ENCODE data around the gene CLSTN1. TPM values are rescaled to one million over a fixed set of nuclear protein-coding genes. Genes with fewer than 3 reads are reported as not detected.

The CLSTN1 gene
- total and polyA plus RNA-seq, 10 of the 15 experiments (the other 5 are each of a cell fraction or from before 2014, with no cell fraction given), result 2.7 to 64.4 (median 23.2) TPM

DNA sequence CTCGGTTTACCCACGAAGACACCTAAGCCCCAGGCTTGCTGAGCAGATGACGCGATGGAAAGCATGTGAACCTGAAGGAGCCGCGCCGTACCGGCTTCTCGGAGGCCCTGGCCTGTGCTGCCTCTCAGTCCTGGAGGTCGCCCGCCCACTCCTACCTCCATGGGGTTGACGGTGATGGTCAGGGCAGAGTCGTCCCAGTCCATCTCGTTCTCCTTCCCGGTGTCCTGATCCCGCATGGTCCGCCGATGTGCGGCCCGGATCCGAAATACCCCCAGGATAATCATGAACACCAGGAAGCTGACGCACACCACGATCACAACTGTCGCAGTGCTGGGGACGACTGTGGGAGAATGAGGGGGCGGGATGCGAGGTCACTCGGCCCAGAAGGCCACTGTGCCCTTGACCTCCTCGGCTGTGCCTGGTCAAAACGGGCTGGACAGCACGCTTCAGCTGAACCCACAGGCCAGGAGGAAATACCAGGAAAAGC is 92.7 kb downstream of the CLSTN1 start:
- Histone ChIP-seq H3K36me3 (ENCODE audit: control insufficient read depth in 2 of 2, insufficient read depth in 2 of 2, low read length in 1 of 2) (peaks cover 34 to 61% of the 10 kb centered on the region in 2 experiments), H3K9ac (ENCODE audit: control insufficient read depth, insufficient read depth, low read length) (no peak overlapping the region), H3K79me2 (ENCODE audit: control insufficient read depth, insufficient read depth, low read length) (no peaks in the 10 kb centered on the region), H3K27ac (ENCODE audit: control insufficient read depth, insufficient read depth) (no peak overlapping the region), H3K4me2 (ENCODE audit: control insufficient read depth, insufficient read depth) (no peak overlapping the region), H3K9me3 (replicated peaks; ENCODE audit: control insufficient read depth, insufficient read depth, low read length) (no peaks in the 10 kb centered on the region; the same call in 2 of the 3 replicates), H3K4me3 (no peak overlapping the region), H4K20me1 (ENCODE audit: control insufficient read depth, insufficient read depth) (no peaks in the 10 kb centered on the region), H2AFZ (ENCODE audit: control insufficient read depth, low read depth, low read length) (no peak overlapping the region), H3K27me3 (replicated peaks in 1 of 2; ENCODE audit: control insufficient read depth in 2 of 2, insufficient read depth in 2 of 2, low read length in 1 of 2) (no peaks in the 10 kb centered on the region), H3K4me1 (ENCODE audit: control insufficient read depth, insufficient read depth, low read length) (peaks cover 4% of the 10 kb centered on the region; the same call in 1 of the 2 replicates)
- no peak for ATAC-seq
- in situ Hi-C loops (cut with MboI), result no loop called here
- TF ChIP-seq CBX3 (IDR thresholded peaks at IDR 0.05; ENCODE audit: borderline replicate concordance, low read depth), result no peak
- no peak for TF ChIP-seq STAT3 (IDR thresholded peaks at IDR 0.05; ENCODE audit: low read depth, low read length)
- TF ChIP-seq RBBP5 (conservative IDR thresholded peaks at IDR 0.05), result no peak
- TF ChIP-seq POLR2A (IDR thresholded peaks at IDR 0.05; ENCODE audit: low read depth, low read length), result peak; percentile 65
- TF ChIP-seq DPF2 (IDR thresholded peaks at IDR 0.05), result no peak
- TF ChIP-seq MYC (IDR thresholded peaks at IDR 0.05; ENCODE audit: insufficient read depth, insufficient read length, insufficient replicate concordance, low read length, severe bottlenecking), result no peak
- TF ChIP-seq TCF12 (IDR thresholded peaks at IDR 0.05; ENCODE audit: low read depth, low read length), result no peak
- TF ChIP-seq RFX5 (IDR thresholded peaks at IDR 0.05; ENCODE audit: low read depth, low read length), result no peak
- no peak for TF ChIP-seq RAD21 (IDR thresholded peaks at IDR 0.05; ENCODE audit: insufficient read depth, low read depth, low read length)
- TF ChIP-seq NR2F1 (conservative IDR thresholded peaks at IDR 0.05), result no peak
- no peak for TF ChIP-seq NRF1 (conservative IDR thresholded peaks at IDR 0.05; ENCODE audit: low read depth, low read length)
- no peak for TF ChIP-seq MXI1 (IDR thresholded peaks at IDR 0.05; ENCODE audit: low read depth, low read length)
- TF ChIP-seq POLR2AphosphoS2 (IDR thresholded peaks at IDR 0.05; ENCODE audit: low read depth, low read length), result no peak
- no peak for TF ChIP-seq RELA (IDR thresholded peaks at IDR 0.05; ENCODE audit: borderline replicate concordance, partially characterized antibody)
- no peak for TF ChIP-seq TCF7 (IDR thresholded peaks at IDR 0.05; ENCODE audit: borderline replicate concordance)
- no peak for TF ChIP-seq TAF1 (IDR thresholded peaks at IDR 0.05; ENCODE audit: borderline replicate concordance, low read depth, low read length)
- TF ChIP-seq SRF (IDR thresholded peaks at IDR 0.05; ENCODE audit: low read depth in 2 of 2, low read length in 2 of 2), result 0 out of 4 replicates have a peak, but pooled peaks of 1 of the 2 experiments have one; percentile 3
- no peak for TF ChIP-seq NBN (IDR thresholded peaks at IDR 0.05)
- TF ChIP-seq, protein P1, sequence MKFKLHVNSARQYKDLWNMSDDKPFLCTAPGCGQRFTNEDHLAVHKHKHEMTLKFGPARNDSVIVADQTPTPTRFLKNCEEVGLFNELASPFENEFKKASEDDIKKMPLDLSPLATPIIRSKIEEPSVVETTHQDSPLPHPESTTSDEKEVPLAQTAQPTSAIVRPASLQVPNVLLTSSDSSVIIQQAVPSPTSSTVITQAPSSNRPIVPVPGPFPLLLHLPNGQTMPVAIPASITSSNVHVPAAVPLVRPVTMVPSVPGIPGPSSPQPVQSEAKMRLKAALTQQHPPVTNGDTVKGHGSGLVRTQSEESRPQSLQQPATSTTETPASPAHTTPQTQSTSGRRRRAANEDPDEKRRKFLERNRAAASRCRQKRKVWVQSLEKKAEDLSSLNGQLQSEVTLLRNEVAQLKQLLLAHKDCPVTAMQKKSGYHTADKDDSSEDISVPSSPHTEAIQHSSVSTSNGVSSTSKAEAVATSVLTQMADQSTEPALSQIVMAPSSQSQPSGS (IDR thresholded peaks at IDR 0.05; ENCODE audit: low read length), result no peak
- TF ChIP-seq POLR2AphosphoS5 (IDR thresholded peaks at IDR 0.05; ENCODE audit: low read length), result 0 out of 2 replicates have a peak, but pooled peaks have one; percentile 12
- ChIA-PET RAD21 (ENCODE audit: unreplicated experiment) (no interaction called here), SMC1A (ENCODE audit: uncharacterized antibody, unreplicated experiment) (no interaction called here), POLR2A (interaction anchor here (0.6 kb wide), 1 partner anchor 10 kb away, joined by 3 read pairs; no protein-coding TSS in a partner anchor), CTCF (interaction anchor here (1.0 kb wide), 1 partner anchor 137 kb away, joined by 3 read pairs; no protein-coding TSS in a partner anchor)
- no TSS peak for BruUV-seq (replicated peaks)
- no peak for FAIRE-seq
- 93% methylated on average over 31 of the region's 31 CpGs for whole genome bisulfite sequencing (ENCODE audit: insufficient coverage, insufficient replicate concordance, low lambda C conversion rate, missing lambda C conversion rate)
- intact Hi-C loops (cut with micrococcal nuclease; ENCODE audit: unreplicated experiment), result no loop called here
- no peak for DNase-seq (ENCODE audit: low read depth, low spot score)
